ENCODE results near the gene PTPN4. TPM values are rescaled to one million over a fixed set of nuclear protein-coding genes. Genes with fewer than 3 reads are reported as not detected.

The PTPN4 gene
- total and polyA plus RNA-seq, 2 experiments from 2014 or later, result 41.6 to 90.4 TPM

- DNase-seq (ENCODE audit: low spot score) (no peak), ATAC-seq (no peak)
- Mint-ChIP-seq H3K4me3 (no peak overlapping the region), H3K27ac (no peak overlapping the region), H3K4me1 (no peaks in the 10 kb centered on the region; the same call in 2 of the 3 replicates), H3K27me3 (ENCODE audit: insufficient read depth, low read depth, poor library complexity) (peaks cover 14% of the 10 kb centered on the region), H3K9me3 (peaks cover 68% of the 10 kb centered on the region), H3K36me3 (ENCODE audit: low read depth) (peaks cover 71% of the 10 kb centered on the region)
- H3K36me3 ChIP-seq (ENCODE audit: insufficient read depth), result 0 out of 2 replicates have a peak, but pooled peaks cover 4% of the 10 kb centered on the region
- no peak for TF ChIP-seq EZH2phosphoT487 (IDR thresholded peaks at IDR 0.05; ENCODE audit: unreplicated experiment)
- no peak for TF ChIP-seq NANOG (IDR thresholded peaks at IDR 0.05; ENCODE audit: borderline replicate concordance)
- no peak for TF ChIP-seq ZNF462 (CRISPR knock-in tag; IDR thresholded peaks at IDR 0.05)
- TF ChIP-seq CTCF (conservative IDR thresholded peaks at IDR 0.05; ENCODE audit: low read depth in 2 of 2), result no peak
- no peak for TF ChIP-seq ZNF331 (CRISPR knock-in tag; IDR thresholded peaks at IDR 0.05; ENCODE audit: low read depth)
- TF ChIP-seq POLR2AphosphoS5 (IDR thresholded peaks at IDR 0.05; ENCODE audit: low read depth), result no peak
- no peak for TF ChIP-seq EZH2 (IDR thresholded peaks at IDR 0.05; ENCODE audit: low read depth, unreplicated experiment)
- no peak for TF ChIP-seq ZNF114 (CRISPR knock-in tag; IDR thresholded peaks at IDR 0.05)
- TF ChIP-seq REST (IDR thresholded peaks at IDR 0.05; ENCODE audit: unreplicated experiment), result no peak
- no peak for TF ChIP-seq ETS1 (IDR thresholded peaks at IDR 0.05)
- no peak for TF ChIP-seq JUNB (IDR thresholded peaks at IDR 0.05; ENCODE audit: unreplicated experiment)
- TF ChIP-seq STAT1 (IDR thresholded peaks at IDR 0.05; ENCODE audit: unreplicated experiment), result no peak
- no peak for TF ChIP-seq CREB1 (CRISPR knock-in tag; IDR thresholded peaks at IDR 0.05; ENCODE audit: low read depth)
- no peaks in the 10 kb centered on the region for H3K4me1 ChIP-seq (ENCODE audit: insufficient read depth)
- no peak overlapping the region for H3K4me2 ChIP-seq
- H3K9me2 ChIP-seq (ENCODE audit: insufficient read depth), result no peaks in the 10 kb centered on the region
- H2AFZ ChIP-seq, result no peak overlapping the region
- H3F3A ChIP-seq (replicated peaks; ENCODE audit: low read depth), result no peaks in the 10 kb centered on the region
- H3K4me3 ChIP-seq, result no peak overlapping the region
- H3K27ac ChIP-seq (ENCODE audit: low read depth), result no peak overlapping the region
- no peaks in the 10 kb centered on the region for H4K20me1 ChIP-seq (replicated peaks; ENCODE audit: insufficient read depth)
- H3K27me3 ChIP-seq (ENCODE audit: insufficient read depth), result no peaks in the 10 kb centered on the region
- peaks cover 78% of the 10 kb centered on the region for H3K79me2 ChIP-seq (replicated peaks; ENCODE audit: insufficient read depth)
Observed at GRCh38 chr2:119846021-119846420, 86.3 kb downstream of the PTPN4 start.

All from GM23338 (cell line).